ENCODE results near the gene USP49.

DNA sequence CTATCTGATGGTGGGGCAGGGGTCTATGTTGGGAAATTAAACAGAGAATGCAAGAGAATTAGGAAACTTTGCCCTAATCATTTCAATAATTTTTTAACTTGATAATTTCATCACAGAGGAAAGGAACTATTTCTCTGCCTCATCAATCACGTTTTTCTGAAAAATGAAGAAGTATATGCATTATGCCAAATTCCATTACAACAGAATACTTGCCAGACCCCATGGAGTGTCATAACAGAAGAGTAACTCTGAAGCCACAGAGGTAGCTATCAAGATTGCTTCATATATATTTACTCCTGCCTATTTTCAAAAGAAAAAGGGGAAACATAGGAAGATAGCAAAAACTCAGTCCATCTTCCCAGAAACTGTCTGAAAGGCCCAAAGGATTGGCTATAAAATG is 5.7 kb upstream of the USP49 start:
- TF ChIP-seq, protein P1, sequence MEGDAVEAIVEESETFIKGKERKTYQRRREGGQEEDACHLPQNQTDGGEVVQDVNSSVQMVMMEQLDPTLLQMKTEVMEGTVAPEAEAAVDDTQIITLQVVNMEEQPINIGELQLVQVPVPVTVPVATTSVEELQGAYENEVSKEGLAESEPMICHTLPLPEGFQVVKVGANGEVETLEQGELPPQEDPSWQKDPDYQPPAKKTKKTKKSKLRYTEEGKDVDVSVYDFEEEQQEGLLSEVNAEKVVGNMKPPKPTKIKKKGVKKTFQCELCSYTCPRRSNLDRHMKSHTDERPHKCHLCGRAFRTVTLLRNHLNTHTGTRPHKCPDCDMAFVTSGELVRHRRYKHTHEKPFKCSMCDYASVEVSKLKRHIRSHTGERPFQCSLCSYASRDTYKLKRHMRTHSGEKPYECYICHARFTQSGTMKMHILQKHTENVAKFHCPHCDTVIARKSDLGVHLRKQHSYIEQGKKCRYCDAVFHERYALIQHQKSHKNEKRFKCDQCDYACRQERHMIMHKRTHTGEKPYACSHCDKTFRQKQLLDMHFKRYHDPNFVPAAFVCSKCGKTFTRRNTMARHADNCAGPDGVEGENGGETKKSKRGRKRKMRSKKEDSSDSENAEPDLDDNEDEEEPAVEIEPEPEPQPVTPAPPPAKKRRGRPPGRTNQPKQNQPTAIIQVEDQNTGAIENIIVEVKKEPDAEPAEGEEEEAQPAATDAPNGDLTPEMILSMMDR (IDR thresholded peaks at IDR 0.05) = no peak
- TF ChIP-seq POLR2A (IDR thresholded peaks at IDR 0.05) = no peak

Measured in uterus (tissue), 2 donors.